ACHN (cell line): ENCODE data around the gene SUPT4H1.

ENCODE experiments used
- DNase-seq: peaks from one replicate; pipeline ENCODE4 v3.0.0-alpha.2; 2015
- in situ Hi-C: cut with HindIII; loops from 2 replicates; pipeline ENCODE4 v1.10.0; 2017; ENCODE audit warnings: low sequenced_read_pairs, low pct_ligation_motif_present, low pct_unique_long_range_greater_than_20kb

The SUPT4H1 gene

GRCh38 chr17:58382108-58382871 lies 30.3 kb upstream of the SUPT4H1 start:
- in situ Hi-C loops: no loop called here
- DNase-seq: no peak

- DNase-seq: no peak
- in situ Hi-C loops: no loop called here
These were observed 29.4 kb upstream of the SUPT4H1 start for GRCh38 chr17:58381124-58382035.

- no peak for DNase-seq
- in situ Hi-C loops: no loop called here
These were observed 28.5 kb upstream of the SUPT4H1 start for GRCh38 chr17:58380207-58381123.

- DNase-seq: no peak
- in situ Hi-C loops: no loop called here
These were observed 27.5 kb upstream of the SUPT4H1 start for GRCh38 chr17:58379511-58379824.

- in situ Hi-C loops: no loop called here
These were observed 26.9 kb upstream of the SUPT4H1 start for GRCh38 chr17:58378733-58379510.

GRCh38 chr17:58377661-58378060 lies 25.7 kb upstream of the SUPT4H1 start:
- no peak for DNase-seq
- in situ Hi-C loops: no loop called here

More at GRCh38 chr17:58378733-58379510, 26.9 kb upstream of the SUPT4H1 start:
- DNase-seq: no peak

- in situ Hi-C loops: no loop called here
- no peak for DNase-seq
These were observed 25.1 kb upstream of the SUPT4H1 start for GRCh38 chr17:58377093-58377601.

- DNase-seq: no peak
- in situ Hi-C loops: no loop called here
These were observed 24.5 kb upstream of the SUPT4H1 start for GRCh38 chr17:58376472-58377000.

- DNase-seq: no peak
- in situ Hi-C loops: no loop called here
These were observed 23.8 kb upstream of the SUPT4H1 start for GRCh38 chr17:58375811-58376210.

GRCh38 chr17:58375256-58375655 lies 23.3 kb upstream of the SUPT4H1 start:
- DNase-seq: no peak

GRCh38 chr17:58373923-58374322 lies 21.9 kb upstream of the SUPT4H1 start:
- in situ Hi-C loops: no loop called here
- no peak for DNase-seq

More at GRCh38 chr17:58375256-58375655, 23.3 kb upstream of the SUPT4H1 start:
- in situ Hi-C loops: no loop called here

- in situ Hi-C loops: no loop called here
- DNase-seq: no peak
These were observed 21.0 kb upstream of the SUPT4H1 start for GRCh38 chr17:58373003-58373402.

GRCh38 chr17:58371300-58371950 lies 19.4 kb upstream of the SUPT4H1 start:
- DNase-seq: no peak
- in situ Hi-C loops: no loop called here

GRCh38 chr17:58370716-58371115 lies 18.7 kb upstream of the SUPT4H1 start:
- in situ Hi-C loops: no loop called here
- no peak for DNase-seq

GRCh38 chr17:58370309-58370708 lies 18.3 kb upstream of the SUPT4H1 start:
- in situ Hi-C loops: no loop called here
- no peak for DNase-seq

GRCh38 chr17:58369214-58370031 lies 17.4 kb upstream of the SUPT4H1 start:
- in situ Hi-C loops: no loop called here
- no peak for DNase-seq
